GM19099 (cell line): Measurements from ENCODE around the gene ELMOD3.

Experiments used
- POLR2A ChIP-seq: IDR thresholded peaks from 3 replicates; pipeline ENCODE4 v1.6.1; 2011; ENCODE audit warnings: low read depth; ENCODE audit not compliant: insufficient read length; ENCODE audit errors: extremely low read depth

The ELMOD3 gene

DNA sequence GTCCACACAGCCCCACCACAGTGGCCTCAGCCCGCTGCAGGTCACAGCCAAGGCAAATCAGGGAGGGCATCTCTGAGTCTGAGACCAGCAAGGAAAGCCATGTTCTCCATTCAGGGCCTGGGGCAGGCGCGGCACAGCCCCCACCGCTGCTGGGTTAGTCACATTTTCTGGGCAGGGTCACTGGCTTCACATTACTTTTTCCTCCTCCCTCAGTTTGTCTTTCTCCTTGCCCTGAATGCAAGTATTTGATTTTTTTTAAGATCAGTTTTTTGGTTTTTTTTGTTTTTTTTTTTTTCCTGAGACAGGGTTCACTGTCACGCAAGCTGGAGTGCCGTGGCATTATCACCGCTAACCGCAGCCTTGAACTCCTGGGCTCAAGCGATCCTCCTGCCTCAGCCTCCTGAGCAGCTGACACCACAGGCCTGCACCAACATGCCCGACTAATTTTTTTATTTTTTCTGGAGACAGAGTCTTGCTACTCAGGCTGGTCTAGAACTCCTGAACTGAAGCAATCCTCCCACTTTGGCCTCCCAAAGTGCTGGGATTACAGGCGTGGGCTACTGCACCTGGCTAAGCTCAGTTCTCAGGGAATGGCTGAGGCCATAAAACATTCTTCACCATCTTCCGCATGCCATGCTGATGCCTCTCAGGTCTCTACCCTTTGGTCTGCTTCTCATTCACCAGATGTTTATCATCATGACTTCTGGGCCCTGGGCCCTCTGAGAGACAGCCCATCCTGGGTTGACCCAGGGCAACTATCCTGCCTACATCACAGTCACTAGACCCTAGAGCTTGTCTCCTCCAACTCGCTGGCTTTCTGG, 56.2 kb downstream of the ELMOD3 start:
- TF ChIP-seq POLR2A = no peak

DNA sequence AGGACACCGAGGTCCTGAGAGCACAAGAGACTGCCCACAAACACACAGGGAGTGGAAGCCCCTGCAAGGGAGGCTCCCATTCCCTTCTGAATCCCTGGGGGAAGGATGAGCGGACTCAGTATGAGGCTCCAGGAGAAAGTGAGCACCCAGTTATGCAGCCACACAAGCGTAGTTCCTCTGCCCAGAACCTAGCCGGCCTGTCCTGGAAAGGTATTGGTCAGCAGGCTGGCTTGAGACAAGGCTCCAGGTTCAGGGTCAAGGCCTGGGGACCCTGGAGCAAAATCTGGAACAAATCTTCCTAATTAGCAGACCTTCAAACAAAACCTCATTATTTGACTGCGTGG, 56.8 kb downstream of the ELMOD3 start:
- TF ChIP-seq POLR2A = no peak

DNA sequence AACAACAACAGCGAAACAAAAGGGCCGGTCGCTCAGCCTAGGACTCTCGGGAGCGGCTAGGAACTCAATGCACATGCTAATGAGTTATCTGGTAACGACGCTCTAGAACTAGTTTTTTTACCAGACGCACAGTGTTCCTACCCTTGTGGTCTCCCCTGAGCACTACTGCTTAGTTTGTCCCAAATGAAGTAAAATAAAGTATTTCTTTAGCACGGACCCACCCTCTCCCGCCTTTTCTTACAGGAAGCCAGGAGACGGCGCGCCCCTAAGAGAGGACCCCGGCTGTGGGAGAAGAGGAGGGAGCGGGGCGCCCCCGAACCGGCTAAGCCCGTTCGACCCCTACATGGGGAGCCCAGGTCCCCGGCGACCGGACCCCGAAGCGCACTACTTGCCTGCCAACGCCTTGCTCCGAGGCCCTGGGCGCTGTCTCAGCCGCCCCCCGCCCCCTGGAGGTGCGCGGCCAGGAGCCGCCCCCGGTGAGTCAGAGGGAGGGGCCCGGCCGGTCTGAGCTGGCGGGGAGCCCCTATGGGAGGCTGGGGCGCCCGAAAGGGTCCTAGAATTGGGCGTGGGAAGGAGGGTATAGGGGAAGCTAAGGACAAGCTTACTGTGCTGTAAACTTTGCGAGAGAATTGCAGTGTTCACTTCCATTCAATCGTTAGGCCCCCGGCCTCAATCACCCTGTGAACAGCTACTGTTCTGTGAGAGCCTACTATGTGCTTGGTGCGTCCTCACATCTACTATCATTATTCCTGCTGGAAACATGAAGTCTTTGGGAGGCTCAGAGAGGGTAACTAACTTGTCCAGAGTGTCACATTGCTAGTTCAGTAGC, 59.2 kb downstream of the ELMOD3 start:
- TF ChIP-seq POLR2A = no peak

DNA sequence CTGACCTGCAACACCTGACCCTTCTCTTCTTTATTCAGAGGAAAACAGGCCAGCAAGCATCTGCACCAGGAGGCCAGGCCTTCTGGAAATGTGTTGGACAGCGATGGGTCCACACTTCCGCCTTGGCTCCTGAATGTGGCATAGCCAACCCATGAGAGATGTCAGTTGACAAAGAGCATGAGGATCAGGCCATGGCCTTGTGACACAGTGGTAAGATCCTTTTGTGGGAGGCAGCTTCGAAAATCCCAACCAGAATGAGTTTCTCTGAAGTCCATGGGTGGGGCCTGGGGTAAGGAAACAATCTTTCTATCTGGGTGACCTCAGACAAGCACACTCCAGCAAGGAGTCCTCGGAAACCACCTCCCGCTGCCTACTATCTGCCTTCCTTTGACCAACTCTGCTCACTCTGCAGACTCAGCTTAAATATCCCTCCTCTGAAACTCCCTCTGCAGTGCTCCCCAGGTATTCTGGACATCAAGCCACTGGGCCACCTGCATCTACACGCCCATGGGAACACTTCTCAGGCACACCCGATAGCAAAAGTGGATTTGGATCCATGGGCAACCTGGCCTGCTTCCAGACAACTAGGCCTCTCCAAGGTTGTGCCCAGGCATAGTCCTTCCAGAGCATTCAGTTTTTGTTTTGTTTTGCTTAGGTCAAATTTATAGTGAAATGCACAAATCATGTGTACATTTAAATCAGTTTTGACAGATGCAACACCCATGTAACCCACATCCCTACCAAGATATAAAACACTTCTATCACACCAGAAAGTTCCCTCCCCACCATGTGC, 60.4 kb downstream of the ELMOD3 start:
- TF ChIP-seq POLR2A = no peak

DNA sequence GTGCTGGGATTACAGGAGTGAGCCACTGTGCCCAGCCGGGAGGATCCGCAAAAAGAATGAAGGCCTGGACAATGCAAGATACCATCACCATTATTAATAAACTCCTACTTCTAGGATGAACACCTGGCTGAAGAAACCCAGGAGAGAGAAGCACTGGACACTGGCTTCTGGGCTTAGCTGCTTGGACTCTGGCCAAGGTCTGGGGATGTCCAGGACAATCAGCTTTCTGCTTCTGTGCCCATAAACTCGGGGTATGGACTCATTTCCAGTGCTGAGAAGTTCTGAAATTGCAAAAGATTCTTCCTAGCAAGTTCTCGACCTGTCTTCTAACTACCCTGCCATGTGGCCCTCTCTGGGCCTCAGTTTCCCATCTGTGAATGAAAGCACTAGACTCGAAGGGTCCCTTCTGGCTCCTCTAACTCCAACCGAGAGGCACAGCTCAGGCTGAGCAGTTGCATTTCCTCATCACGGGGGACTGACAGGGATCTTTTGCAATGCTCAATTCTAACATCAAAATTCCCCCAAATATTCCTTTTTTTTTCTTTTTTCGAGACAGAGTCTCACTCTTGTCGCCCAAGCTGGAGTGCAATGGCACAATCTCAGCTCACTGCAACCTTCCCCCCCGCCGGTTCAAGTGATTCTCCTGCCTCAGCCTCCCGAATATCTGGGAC, 61.5 kb downstream of the ELMOD3 start:
- no peak for TF ChIP-seq POLR2A

DNA sequence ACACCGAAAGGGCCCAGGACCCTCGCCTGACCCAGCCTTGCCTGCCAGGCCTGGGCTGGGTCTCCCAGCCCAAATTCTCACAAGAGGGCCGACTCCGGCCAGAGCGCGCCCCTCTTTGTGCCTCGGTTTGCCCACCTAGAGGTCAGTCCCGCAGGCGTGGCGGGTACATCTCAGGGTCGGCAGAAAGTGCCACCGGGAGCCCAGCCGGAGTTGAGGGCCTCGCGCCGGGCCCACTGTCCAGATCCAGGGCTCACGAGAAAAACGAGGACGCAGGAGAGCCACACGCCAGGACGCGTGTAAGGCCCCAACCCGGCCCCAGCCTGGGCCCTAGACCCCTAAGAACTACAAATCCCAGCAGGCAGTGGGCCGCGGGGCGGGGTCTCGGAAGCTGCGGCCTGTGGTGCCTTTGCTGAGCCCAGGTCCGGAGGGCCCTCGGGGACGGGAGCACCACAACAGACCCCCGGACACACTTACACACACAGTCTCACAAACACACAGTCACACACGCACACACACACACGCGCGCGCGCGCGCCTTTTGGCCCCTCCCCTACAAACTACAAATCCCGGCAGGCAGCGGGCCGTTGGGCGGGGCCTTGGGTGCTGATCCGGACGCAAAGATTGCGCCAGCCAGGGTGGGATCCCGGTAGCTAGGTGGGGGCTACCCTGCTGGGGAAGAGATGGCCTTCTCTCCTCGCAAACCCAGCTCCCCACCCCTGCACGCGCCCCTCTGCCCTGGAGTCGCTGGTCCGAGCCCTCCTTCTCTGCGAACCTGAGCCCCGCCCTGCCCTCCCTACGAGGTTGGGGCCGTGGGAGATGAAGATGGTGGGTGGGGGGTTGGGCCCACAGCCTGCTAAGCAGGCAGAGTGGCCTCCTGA, 63.8 kb downstream of the ELMOD3 start, which contains the start of gene SH2D6:
TSS of gene SH2D6 (plus strand) at position 583 of the 877 bp plus-strand sequence. CDS start 10,752 bp downstream, outside the sequence.
- TF ChIP-seq POLR2A = peak; percentile 73

DNA sequence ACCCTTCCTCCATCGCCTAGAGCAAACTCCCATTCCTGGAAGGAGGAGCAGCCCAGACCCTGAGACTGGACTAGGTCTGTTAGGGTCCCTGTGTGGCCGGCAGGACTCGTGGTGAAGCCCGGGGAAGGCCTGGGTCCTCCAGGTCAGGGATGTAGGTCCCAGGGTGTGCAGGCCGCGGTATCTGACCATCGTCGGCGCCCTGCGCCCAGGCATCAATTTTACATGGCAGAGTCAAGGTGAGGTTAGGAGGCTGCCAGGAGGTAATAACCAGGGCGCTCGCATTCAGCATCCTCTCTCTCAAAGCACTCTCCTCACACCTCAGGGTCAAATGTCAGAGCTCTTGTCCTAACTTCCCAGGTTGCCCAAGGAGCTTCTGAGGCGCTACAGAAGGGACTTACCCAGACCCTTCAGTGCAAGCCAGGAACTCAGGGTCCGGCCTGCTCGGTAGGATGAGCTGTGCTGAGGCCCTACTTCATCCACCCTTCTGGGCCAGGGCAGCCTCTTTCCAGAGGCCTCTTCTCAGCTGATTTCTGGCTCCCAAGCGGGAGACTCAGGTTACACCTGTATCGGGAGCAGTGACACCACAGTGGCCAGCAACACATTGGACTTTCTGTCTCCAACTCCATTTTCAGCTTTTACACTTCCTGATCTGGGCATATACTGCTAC, 64.6 kb downstream of the ELMOD3 start:
- TF ChIP-seq POLR2A = no peak

DNA sequence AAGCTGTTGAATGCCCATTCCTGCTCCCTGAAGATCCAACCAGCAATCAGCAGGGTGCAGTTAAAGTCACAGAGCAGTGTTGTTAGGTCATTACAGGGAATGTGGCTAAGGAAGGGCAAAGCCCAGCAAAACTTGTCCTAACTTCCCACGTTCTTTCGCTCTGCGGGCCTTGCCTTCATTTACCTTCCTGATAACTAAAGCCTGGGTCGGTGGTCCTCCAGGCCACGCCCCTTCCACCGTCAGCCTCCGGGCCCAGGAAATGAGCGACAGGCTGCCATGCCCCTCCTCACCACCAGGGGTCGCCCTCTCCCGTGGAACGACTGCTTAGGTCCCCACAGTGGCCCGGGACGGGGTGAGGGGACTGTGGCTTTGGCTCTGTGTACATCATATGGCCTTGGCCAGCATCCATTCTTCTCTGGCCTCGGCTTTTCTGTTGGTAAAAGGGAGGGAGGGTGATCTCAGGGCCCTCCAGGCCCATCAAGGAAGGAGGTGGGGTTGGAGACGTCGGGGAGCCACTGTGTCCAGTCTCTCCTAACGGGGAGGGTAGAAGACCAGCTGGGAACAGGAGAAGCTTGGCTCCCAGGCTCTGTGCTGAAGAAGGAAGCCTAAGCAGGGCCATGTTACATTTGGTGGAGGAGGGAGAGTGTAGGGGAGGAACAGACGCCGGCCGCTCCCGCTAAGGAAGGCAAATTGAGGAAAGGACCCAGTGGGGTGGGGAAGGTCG, 66.1 kb downstream of the ELMOD3 start:
- TF ChIP-seq POLR2A = peak; percentile 32

DNA sequence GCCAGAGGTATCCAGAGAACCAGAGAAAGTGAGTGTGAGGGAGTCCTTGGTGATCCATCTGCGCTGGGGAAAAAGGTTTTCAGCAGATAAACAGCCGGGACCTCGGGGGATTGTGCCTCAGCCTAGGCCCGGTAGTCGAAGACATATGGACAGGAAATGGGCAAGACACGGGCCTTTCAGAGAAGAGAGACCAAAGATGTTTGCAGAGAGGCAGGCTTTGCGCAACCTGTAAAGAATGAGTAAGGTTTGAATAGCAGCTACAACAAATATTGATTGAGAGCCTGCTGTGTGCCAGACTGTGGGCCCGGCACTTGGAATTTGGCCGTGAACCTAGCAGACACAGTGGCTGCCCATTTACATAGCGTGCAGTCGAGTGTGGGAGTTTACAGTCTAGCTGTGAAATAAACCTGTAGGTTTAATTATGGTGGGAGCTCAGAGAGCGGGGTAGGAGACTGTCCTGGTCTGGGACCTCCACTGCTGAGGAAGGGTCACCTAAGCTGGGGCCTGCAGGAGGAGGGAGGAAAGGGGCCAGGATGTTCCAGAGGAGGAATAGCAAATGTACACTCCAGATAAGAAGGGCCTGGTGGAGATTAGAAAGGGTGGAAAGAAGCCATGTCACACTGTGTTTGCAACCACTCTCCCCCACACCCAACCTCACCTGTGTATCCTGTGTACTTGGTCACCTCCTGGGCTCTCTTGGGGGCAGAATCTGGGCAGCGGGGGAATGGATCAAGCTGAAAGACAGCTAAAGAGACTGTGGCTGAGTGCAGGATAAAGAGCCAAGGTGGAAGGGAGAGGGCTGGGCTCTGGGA, 66.9 kb downstream of the ELMOD3 start:
- no peak for TF ChIP-seq POLR2A

DNA sequence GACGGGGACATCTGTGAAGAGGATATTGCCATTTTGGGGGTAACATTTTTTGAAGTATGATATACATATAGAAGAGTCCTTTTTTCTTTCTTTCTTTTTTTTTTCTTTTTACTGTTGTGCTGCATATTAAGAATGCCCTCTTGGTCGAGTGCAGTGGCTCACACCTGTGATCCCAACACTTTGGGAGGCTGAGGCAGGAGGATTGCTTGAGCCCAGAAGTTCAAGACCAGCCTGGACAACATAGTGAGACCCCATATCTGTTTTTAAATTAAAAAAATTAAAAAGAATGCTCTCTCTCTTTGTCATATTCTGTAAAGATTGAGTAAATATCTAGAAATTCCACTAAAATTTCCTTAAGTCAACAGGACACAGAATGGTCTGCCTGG, 67.5 kb downstream of the ELMOD3 start:
- no peak for TF ChIP-seq POLR2A

DNA sequence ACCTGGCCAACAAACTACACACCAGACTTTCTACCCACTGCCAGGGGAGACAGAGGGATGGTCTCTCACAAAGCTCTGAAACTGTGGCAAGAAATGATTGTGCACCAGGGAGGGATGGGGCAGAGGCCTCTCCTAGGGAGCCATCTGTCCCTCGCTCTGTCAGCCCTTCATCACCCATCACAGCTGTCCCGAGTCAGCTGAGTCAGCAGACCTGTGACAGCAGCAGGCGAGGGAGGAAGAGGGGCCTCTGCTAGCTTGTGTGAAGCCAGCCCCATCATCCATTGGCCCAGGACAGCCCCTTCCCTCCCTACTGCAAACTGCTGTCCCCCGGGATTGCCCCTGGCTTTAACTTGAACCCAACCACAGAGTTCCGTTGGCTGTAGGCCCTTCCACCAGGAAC, 69.0 kb downstream of the ELMOD3 start:
- TF ChIP-seq POLR2A = no peak

DNA sequence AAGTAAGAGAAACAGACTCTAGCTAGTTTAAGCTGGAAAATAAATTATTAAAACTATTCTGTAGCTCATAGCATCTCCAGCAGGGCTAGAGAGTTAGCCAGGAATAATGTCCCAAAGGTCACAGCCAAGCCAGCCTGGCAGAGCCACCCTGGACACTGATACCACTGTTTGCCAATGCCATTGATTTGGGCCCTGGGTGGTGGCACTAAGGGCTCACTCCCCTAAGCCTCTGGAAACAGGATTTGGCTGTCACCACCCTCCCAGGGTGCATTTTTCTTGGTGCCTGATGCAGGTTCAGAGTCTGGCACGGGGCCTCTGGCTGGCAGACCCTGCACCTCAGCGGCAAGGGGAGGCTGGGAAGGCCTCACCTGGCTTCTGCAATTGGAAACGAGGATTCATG, 71.0 kb downstream of the ELMOD3 start:
- TF ChIP-seq POLR2A = no peak
